Measurements from ENCODE around the gene CDC7. TPM values are rescaled to one million over a fixed set of nuclear protein-coding genes. Genes with fewer than 3 reads are reported as not detected.

Gene CDC7
- total RNA-seq, 1 donor from 2014 or later: 3.9 TPM

- no peak for DNase-seq (ENCODE audit: low spot score)
- Mint-ChIP-seq H3K27me3 (ENCODE audit: low read depth) (peaks cover 2% of the 10 kb centered on the region), H3K4me1 (ENCODE audit: low read depth) (no peaks in the 10 kb centered on the region), H3K4me3 (ENCODE audit: unreplicated experiment) (no peak overlapping the region), H3K27ac (ENCODE audit: unreplicated experiment) (no peak overlapping the region), H3K36me3 (ENCODE audit: low read depth) (no peaks in the 10 kb centered on the region), H3K9me3 (ENCODE audit: low read depth) (no peaks in the 10 kb centered on the region)
- TF ChIP-seq, protein P1, sequence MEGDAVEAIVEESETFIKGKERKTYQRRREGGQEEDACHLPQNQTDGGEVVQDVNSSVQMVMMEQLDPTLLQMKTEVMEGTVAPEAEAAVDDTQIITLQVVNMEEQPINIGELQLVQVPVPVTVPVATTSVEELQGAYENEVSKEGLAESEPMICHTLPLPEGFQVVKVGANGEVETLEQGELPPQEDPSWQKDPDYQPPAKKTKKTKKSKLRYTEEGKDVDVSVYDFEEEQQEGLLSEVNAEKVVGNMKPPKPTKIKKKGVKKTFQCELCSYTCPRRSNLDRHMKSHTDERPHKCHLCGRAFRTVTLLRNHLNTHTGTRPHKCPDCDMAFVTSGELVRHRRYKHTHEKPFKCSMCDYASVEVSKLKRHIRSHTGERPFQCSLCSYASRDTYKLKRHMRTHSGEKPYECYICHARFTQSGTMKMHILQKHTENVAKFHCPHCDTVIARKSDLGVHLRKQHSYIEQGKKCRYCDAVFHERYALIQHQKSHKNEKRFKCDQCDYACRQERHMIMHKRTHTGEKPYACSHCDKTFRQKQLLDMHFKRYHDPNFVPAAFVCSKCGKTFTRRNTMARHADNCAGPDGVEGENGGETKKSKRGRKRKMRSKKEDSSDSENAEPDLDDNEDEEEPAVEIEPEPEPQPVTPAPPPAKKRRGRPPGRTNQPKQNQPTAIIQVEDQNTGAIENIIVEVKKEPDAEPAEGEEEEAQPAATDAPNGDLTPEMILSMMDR (IDR thresholded peaks at IDR 0.05): no peak
Measured at GRCh38 chr1:91476533-91477217, 24.0 kb upstream of the CDC7 start.

DNA sequence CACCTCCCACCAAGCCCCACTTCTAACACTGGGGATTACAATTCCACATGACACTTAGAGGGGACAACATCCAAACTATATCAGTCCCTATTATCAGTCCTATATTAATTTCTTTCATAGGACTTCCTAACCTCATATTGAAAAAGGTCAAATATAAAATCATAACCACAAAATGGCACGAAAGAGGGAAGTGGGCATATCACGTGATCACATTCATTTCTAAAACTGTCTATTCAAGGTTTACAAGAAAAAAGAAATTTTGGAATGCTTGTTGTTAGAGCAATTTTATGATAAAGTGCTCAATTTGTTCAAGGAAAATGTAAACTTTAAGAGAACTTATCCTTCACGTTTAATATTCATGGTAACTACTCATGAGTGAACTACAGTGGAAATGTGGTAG, 13.2 kb upstream of the CDC7 start:
- H3K4me3 Mint-ChIP-seq (ENCODE audit: unreplicated experiment): no peak overlapping the region
- TF ChIP-seq, protein P1 (IDR thresholded peaks at IDR 0.05): no peak
- H3K27ac Mint-ChIP-seq (ENCODE audit: unreplicated experiment): no peak overlapping the region
- no peaks in the 10 kb centered on the region for H3K4me1 Mint-ChIP-seq (ENCODE audit: low read depth)
- H3K9me3 Mint-ChIP-seq (ENCODE audit: low read depth): peaks cover 8% of the 10 kb centered on the region
- DNase-seq (ENCODE audit: low spot score): no peak
- peaks cover 5% of the 10 kb centered on the region for H3K27me3 Mint-ChIP-seq (ENCODE audit: low read depth)
- H3K36me3 Mint-ChIP-seq (ENCODE audit: low read depth): no peaks in the 10 kb centered on the region

DNA sequence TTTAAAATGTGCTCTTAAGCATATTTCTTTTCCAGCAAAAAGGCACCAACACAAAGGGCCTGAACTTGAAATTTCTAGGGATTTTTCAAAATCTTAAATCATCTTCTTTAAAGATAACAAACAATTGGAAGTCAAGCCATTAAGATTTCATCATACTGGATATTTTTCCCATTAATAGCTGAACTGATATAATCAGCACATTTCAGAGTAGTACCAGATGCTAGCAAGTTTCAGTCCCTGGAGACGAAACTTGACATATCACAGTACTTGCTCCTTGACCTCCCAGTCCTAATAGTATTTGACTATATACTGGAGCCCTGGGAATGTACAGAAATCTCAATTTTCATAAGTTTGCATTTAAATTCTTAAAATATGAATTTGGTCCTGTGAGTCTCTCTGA, 10.2 kb upstream of the CDC7 start:
- Mint-ChIP-seq H3K27ac (ENCODE audit: unreplicated experiment) (no peak overlapping the region), H3K9me3 (ENCODE audit: low read depth) (no peaks in the 10 kb centered on the region), H3K36me3 (ENCODE audit: low read depth) (no peaks in the 10 kb centered on the region), H3K4me3 (ENCODE audit: unreplicated experiment) (no peak overlapping the region), H3K27me3 (ENCODE audit: low read depth) (peaks cover 5% of the 10 kb centered on the region), H3K4me1 (ENCODE audit: low read depth) (no peaks in the 10 kb centered on the region)
- DNase-seq (ENCODE audit: low spot score): no peak
- TF ChIP-seq, protein P1 (IDR thresholded peaks at IDR 0.05): no peak

- H3K27ac Mint-ChIP-seq (ENCODE audit: unreplicated experiment): no peak overlapping the region
- H3K4me1 Mint-ChIP-seq (ENCODE audit: low read depth): peaks cover 17% of the 10 kb centered on the region
- no peaks in the 10 kb centered on the region for H3K36me3 Mint-ChIP-seq (ENCODE audit: low read depth)
- no peaks in the 10 kb centered on the region for H3K9me3 Mint-ChIP-seq (ENCODE audit: low read depth)
- DNase-seq (ENCODE audit: low spot score): no peak
- H3K27me3 Mint-ChIP-seq (ENCODE audit: low read depth): no peaks in the 10 kb centered on the region
- TF ChIP-seq, protein P1 (IDR thresholded peaks at IDR 0.05): no peak
- no peak overlapping the region for H3K4me3 Mint-ChIP-seq (ENCODE audit: unreplicated experiment)
Measured at GRCh38 chr1:91498035-91498434, 2.6 kb upstream of the CDC7 start.

DNA sequence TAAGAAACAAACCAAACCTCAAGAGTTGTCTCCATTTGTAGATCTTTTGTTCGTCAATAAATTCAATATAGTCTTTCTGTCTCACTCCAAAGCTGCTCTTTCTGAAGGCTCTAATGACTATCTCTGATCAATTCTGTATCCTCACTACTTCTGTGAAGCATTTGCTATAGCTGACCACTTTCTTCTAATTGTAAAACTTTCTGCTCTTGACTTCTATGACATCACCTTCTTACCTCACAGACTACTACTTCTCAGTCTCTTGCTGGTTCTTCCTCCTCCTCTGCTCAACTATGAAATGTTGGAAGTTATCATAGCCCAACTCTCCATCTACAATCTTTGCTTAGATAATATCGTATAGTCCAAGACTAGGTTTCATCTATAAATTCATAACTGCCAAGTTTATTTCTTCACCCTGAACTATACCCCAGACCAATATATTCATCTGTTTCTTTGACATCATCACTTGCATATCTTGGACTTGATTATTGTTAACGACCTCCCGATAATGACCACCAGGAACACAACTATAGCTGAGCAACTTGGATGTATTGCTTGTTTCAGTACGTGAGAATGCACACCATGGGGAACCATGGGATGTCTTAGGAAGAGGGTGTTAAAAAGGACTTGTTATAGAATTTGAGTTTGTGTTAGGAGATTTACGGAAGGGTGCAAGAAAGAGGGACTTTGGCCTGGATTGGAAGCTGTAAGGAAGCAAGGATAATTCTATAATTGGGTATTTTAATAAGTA, 2.0 kb upstream of the CDC7 start:
- no peak overlapping the region for H3K4me3 Mint-ChIP-seq (ENCODE audit: unreplicated experiment)
- TF ChIP-seq, protein P1 (IDR thresholded peaks at IDR 0.05): no peak
- H3K36me3 Mint-ChIP-seq (ENCODE audit: low read depth): no peaks in the 10 kb centered on the region
- H3K27ac Mint-ChIP-seq (ENCODE audit: unreplicated experiment): no peak overlapping the region
- no peaks in the 10 kb centered on the region for H3K9me3 Mint-ChIP-seq (ENCODE audit: low read depth)
- no peak for DNase-seq (ENCODE audit: low spot score)
- peaks cover 17% of the 10 kb centered on the region for H3K4me1 Mint-ChIP-seq (ENCODE audit: low read depth)
- H3K27me3 Mint-ChIP-seq (ENCODE audit: low read depth): no peaks in the 10 kb centered on the region
